HepG2 (cell line): ENCODE results near the gene C9orf43. TPM values are rescaled to one million over a fixed set of nuclear protein-coding genes. Genes with fewer than 3 reads are reported as not detected.

Source experiments
- BORCS8-MEF2B ChIP-seq: sonication (generic); formaldehyde crosslinking; IDR thresholded peaks from 2 replicates; pipeline ENCODE4 v1.8.0; 2022; ENCODE audit warnings: mild to moderate bottlenecking, missing genetic modification reagents
- HDAC2 ChIP-seq: sonication (generic); formaldehyde crosslinking; IDR thresholded peaks from 2 replicates; pipeline ENCODE4 v1.4.0; 2020; ENCODE audit warnings: missing genetic modification reagents
- HMG20A ChIP-seq: IDR thresholded peaks from 2 replicates; pipeline ENCODE4 v1.6.1; 2016; ENCODE audit warnings: borderline replicate concordance
- KAT8 ChIP-seq: IDR thresholded peaks from 2 replicates; pipeline ENCODE4 v1.6.1; 2016; ENCODE audit warnings: missing genetic modification reagents, missing compliant biosample characterization
- MAFG ChIP-seq: sonication (generic); formaldehyde crosslinking; IDR thresholded peaks from 2 replicates; pipeline ENCODE4 v1.5.1; 2020; ENCODE audit warnings: mild to moderate bottlenecking, missing genetic modification reagents
- MTA1 ChIP-seq: sonication (generic); formaldehyde crosslinking; IDR thresholded peaks from 2 replicates; pipeline ENCODE4 v1.4.0; 2020; ENCODE audit warnings: missing genetic modification reagents, mild to moderate bottlenecking, borderline replicate concordance
- NCOA2 ChIP-seq: sonication (generic); formaldehyde crosslinking; IDR thresholded peaks from 2 replicates; pipeline ENCODE4 v1.8.0; 2022; ENCODE audit warnings: inconsistent platforms
- NFE2L2 ChIP-seq: fragments of 150-350 bp; IDR thresholded peaks from 2 replicates; pipeline ENCODE4 v1.6.1; 2014; ENCODE audit warnings: low read length
- RFX5 ChIP-seq: IDR thresholded peaks from 2 replicates; pipeline ENCODE4 v1.6.1; 2011; ENCODE audit warnings: low read depth, low read length, improper control_type of control experiment
- SALL1 ChIP-seq: sonication (generic); formaldehyde crosslinking; IDR thresholded peaks from 2 replicates; pipeline ENCODE4 v1.8.0; 2022; ENCODE audit warnings: mild to moderate bottlenecking, missing genetic modification reagents
- SAP130 ChIP-seq: IDR thresholded peaks from 2 replicates; pipeline ENCODE4 v1.6.1; 2016; ENCODE audit warnings: low read depth
- STAG1 ChIP-seq: sonication (generic); formaldehyde crosslinking; IDR thresholded peaks from 2 replicates; pipeline ENCODE4 v1.4.0; 2020; ENCODE audit warnings: missing genetic modification reagents
- STAT6 ChIP-seq: sonication (generic); formaldehyde crosslinking; IDR thresholded peaks from 2 replicates; pipeline ENCODE4 v1.4.0; 2020; ENCODE audit warnings: missing genetic modification reagents, mild to moderate bottlenecking, borderline replicate concordance
- SYNCRIP ChIP-seq: fragments of 200-400 bp; formaldehyde crosslinking; IDR thresholded peaks from 2 replicates; pipeline ENCODE4 v1.6.1; 2018; ENCODE audit warnings: mild to moderate bottlenecking, low read depth, low read length; ENCODE audit not compliant: insufficient read depth
- TCF7 ChIP-seq: sonication (generic); IDR thresholded peaks from 2 replicates; pipeline ENCODE4 v1.6.1; 2016; ENCODE audit warnings: antibody characterized with exemption, low read depth
- THAP9 ChIP-seq: sonication (generic); formaldehyde crosslinking; IDR thresholded peaks from 2 replicates; pipeline ENCODE4; 2020; ENCODE audit warnings: missing genetic modification reagents, mild to moderate bottlenecking, borderline replicate concordance
- THYN1 ChIP-seq: sonication (generic); formaldehyde crosslinking; IDR thresholded peaks from 2 replicates; pipeline ENCODE4 v1.8.1; 2023; ENCODE audit warnings: low read depth, mild to moderate bottlenecking, moderate library complexity, missing genetic modification reagents, borderline replicate concordance
- ZBTB20 ChIP-seq: sonication (generic); formaldehyde crosslinking; IDR thresholded peaks from 2 replicates; pipeline ENCODE4 v1.8.1; 2023; ENCODE audit warnings: missing genetic modification reagents, low read depth, mild to moderate bottlenecking, borderline replicate concordance
- ZBTB21 ChIP-seq: sonication (generic); formaldehyde crosslinking; IDR thresholded peaks from 2 replicates; pipeline ENCODE4 v1.4.0; 2020; ENCODE audit warnings: missing genetic modification reagents
- ZBTB4 ChIP-seq: sonication (generic); formaldehyde crosslinking; IDR thresholded peaks from 2 replicates; pipeline ENCODE4 v1.4.0; 2020; ENCODE audit warnings: missing genetic modification reagents, mild to moderate bottlenecking, borderline replicate concordance
- ZSCAN12 ChIP-seq: sonication (generic); formaldehyde crosslinking; IDR thresholded peaks from 2 replicates; pipeline ENCODE4 v1.9.0; 2021; ENCODE audit warnings: mild to moderate bottlenecking, missing genetic modification reagents
- polyA plus RNA-seq, 8 experiments: library from polyadenylated mRNA; depleted of rRNA in 3 of 8; stranded (reverse) in 7 of 8; unstranded in 1 of 8; fragments of >200 nt; fragmentation: Illumina TruSeq in 4 of 8; extraction: Trizol in 4 of 8; gene quantifications; 2 replicates each; pipeline versions ENCODE4 v1.2.1 to v1.2.3, GENCODE V29; 2011 to 2016; ENCODE audit warnings: low read depth in 4 of 8, missing spikeins in 1 of 8, mixed read lengths in 1 of 8; ENCODE audit not compliant: insufficient read depth in 1 of 8
- total RNA-seq, 5 experiments: library from RNA; depleted of rRNA; stranded (reverse); fragments of >200 nt; fragmentation: Illumina TruSeq; extraction: Trizol; gene quantifications; 2 replicates each; pipeline ENCODE4 v1.2.3, GENCODE V29; 2016; ENCODE audit warnings: low read depth in 1 of 5

C9orf43 gene
- total and polyA plus RNA-seq, 2 of the 13 experiments (the other 11 are each of a cell fraction or from before 2014, with no cell fraction given), result 0.24 to 0.31 TPM

- TF ChIP-seq STAT6 (0 out of 2 replicates have a peak, but pooled peaks have one; percentile 40), SALL1 (CRISPR knock-in tag) (0 out of 2 replicates have a peak, but pooled peaks have one; percentile 25), NFE2L2 (peak; percentile 97), THYN1 (CRISPR knock-in tag) (no peak), ZBTB20 (CRISPR knock-in tag) (no peak), ZBTB4 (CRISPR knock-in tag) (no peak), HMG20A (CRISPR knock-in tag) (no peak), SYNCRIP (no peak), RFX5 (no peak), NCOA2 (CRISPR knock-in tag) (peak; percentile 58), ZBTB21 (no peak), SAP130 (CRISPR knock-in tag) (peak; percentile 38; the same call in 1 of the 2 replicates), MTA1 (CRISPR knock-in tag) (no peak), THAP9 (CRISPR knock-in tag) (no peak), MAFG (CRISPR knock-in tag) (peak; percentile 73), TCF7 (0 out of 2 replicates have a peak, but pooled peaks have one; percentile 19), BORCS8-MEF2B (no peak), ZSCAN12 (CRISPR knock-in tag) (no peak), STAG1 (CRISPR knock-in tag) (peak; percentile 2; the same call in 1 of the 2 replicates), HDAC2 (peak; percentile 42; the same call in 1 of the 2 replicates), KAT8 (CRISPR knock-in tag) (peak; percentile 19; the same call in 1 of the 2 replicates)
These were observed 44.6 kb downstream of the C9orf43 start (continued) for GRCh38 chr9:113454914-113455761.
